ENCODE measurements around the gene RFTN1.

RFTN1 gene

DNA sequence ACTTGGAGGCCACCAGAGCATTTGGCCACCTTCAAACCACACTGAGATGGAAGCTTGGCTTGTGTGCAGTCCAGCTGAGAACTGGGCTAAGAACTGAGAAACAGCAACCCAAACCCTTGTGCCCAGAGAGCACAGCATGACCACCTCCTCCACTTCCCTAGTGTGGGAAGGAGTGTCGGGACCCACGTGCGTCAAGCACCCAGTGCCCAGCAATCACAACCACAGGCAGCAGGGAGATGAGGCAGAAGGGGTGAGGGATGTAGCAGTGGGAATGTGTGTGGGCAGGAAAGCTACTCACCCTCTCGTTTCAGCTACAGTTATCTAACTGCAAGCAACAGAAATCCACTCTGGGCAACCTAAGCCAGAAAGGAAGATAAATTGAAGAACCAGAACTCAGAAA is 25.0 kb upstream of the RFTN1 start:
- H3K4me3 ChIP-seq (ENCODE audit: low read length) = no peak overlapping the region
- TF ChIP-seq, protein P1, sequence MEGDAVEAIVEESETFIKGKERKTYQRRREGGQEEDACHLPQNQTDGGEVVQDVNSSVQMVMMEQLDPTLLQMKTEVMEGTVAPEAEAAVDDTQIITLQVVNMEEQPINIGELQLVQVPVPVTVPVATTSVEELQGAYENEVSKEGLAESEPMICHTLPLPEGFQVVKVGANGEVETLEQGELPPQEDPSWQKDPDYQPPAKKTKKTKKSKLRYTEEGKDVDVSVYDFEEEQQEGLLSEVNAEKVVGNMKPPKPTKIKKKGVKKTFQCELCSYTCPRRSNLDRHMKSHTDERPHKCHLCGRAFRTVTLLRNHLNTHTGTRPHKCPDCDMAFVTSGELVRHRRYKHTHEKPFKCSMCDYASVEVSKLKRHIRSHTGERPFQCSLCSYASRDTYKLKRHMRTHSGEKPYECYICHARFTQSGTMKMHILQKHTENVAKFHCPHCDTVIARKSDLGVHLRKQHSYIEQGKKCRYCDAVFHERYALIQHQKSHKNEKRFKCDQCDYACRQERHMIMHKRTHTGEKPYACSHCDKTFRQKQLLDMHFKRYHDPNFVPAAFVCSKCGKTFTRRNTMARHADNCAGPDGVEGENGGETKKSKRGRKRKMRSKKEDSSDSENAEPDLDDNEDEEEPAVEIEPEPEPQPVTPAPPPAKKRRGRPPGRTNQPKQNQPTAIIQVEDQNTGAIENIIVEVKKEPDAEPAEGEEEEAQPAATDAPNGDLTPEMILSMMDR (IDR thresholded peaks at IDR 0.05; ENCODE audit: insufficient read depth, low read depth, low read length, missing control alignments) = no peak
- DNase-seq (ENCODE audit: low read depth) = no peak

DNA sequence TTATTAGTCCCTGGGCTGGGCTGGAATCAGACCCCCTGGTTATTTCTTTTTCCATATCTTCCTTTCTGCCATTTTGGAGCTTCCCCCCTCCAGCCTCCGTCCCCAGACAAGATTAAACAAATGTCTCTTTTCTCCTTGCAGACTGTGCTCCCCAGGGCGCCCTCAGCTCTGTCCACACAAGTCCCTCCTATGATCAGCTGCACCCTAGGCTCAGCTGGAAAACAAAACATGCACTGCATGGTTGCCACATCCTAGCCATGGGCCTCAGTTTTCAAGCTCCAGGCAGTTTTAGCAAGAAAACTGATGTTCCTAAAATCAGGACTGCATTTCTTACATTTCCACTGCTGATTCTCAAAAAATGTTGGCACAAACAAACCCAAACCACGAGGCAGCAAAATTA is 23.5 kb upstream of the RFTN1 start:
- TF ChIP-seq, protein P1 (IDR thresholded peaks at IDR 0.05; ENCODE audit: insufficient read depth, low read depth, low read length, missing control alignments) = no peak
- no peak for DNase-seq (ENCODE audit: low read depth)
- H3K4me3 ChIP-seq (ENCODE audit: low read length) = no peak overlapping the region

DNA sequence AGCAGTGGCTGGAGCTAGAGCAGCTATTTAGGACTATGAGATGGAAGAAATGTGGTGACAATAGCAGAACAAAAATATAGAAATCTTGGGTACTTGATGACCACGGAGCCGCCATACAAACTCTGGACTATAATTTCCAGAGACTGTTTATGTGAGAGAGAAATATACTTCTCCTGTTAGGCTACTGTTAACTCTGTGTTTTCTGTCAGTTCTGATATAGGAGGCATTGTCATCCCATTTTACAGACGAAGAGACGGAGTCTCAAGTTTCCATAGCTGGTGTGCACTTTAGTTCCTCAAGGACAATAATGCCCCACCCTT is 22.8 kb upstream of the RFTN1 start:
- DNase-seq (ENCODE audit: low read depth) = no peak
- no peak overlapping the region for H3K4me3 ChIP-seq (ENCODE audit: low read length)
- TF ChIP-seq, protein P1 (IDR thresholded peaks at IDR 0.05; ENCODE audit: insufficient read depth, low read depth, low read length, missing control alignments) = no peak

- H3K4me3 ChIP-seq (ENCODE audit: low read length) = no peak overlapping the region
- no peak for DNase-seq (ENCODE audit: low read depth)
- TF ChIP-seq, protein P1 (IDR thresholded peaks at IDR 0.05; ENCODE audit: insufficient read depth, low read depth, low read length, missing control alignments) = no peak
These were observed 21.3 kb upstream of the RFTN1 start for GRCh38 chr3:16534640-16535262.

GRCh38 chr3:16533928-16534574 is 20.6 kb upstream of the RFTN1 start:
- DNase-seq (ENCODE audit: low read depth) = no peak
- H3K4me3 ChIP-seq (ENCODE audit: low read length) = no peak overlapping the region
- TF ChIP-seq, protein P1 (IDR thresholded peaks at IDR 0.05; ENCODE audit: insufficient read depth, low read depth, low read length, missing control alignments) = no peak

- TF ChIP-seq, protein P1 (IDR thresholded peaks at IDR 0.05; ENCODE audit: insufficient read depth, low read depth, low read length, missing control alignments) = no peak
- DNase-seq (ENCODE audit: low read depth) = no peak
- no peak overlapping the region for H3K4me3 ChIP-seq (ENCODE audit: low read length)
These were observed 15.8 kb upstream of the RFTN1 start for GRCh38 chr3:16529264-16529663.

DNA sequence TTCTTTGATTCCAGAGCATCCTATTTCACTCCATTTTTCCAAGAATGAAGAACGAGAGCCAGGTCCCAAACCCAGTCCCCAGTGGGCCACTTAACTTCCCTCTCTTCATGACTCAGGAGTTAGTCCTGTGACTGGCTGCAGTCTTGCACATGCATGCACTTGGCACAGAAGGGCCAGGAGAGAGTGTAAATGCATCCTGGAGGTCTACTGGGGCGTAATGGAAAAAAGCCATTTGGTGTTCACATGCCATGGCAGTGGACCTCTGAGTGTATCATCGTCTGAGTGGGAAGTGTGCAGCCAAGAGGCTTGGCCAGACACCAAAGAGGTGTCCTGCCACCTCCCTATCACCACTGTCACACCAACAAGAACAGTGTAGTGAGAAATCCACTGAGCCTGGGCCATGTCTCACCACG is 15.1 kb upstream of the RFTN1 start:
- DNase-seq (ENCODE audit: low read depth) = no peak
- TF ChIP-seq, protein P1 (IDR thresholded peaks at IDR 0.05; ENCODE audit: insufficient read depth, low read depth, low read length, missing control alignments) = no peak
- no peak overlapping the region for H3K4me3 ChIP-seq (ENCODE audit: low read length)

Measured in epithelial cell of esophagus (primary cell).